HT-29 (cell line): ENCODE results near the gene LCOR. TPM values are rescaled to one million over a fixed set of nuclear protein-coding genes. Genes with fewer than 3 reads are reported as not detected.
"Not testable (repeated sequence)": the region's sequence is repeated elsewhere in the genome, so short reads cannot be mapped to it uniquely, and the experiment has no call there.

ENCODE experiments used
- DNase-seq: peaks from one replicate; pipeline ENCODE4 v3.0.0-alpha.2; 2015; ENCODE audit warnings: low spot score
- total RNA-seq: library from RNA; depleted of rRNA; stranded (reverse); fragments of >200 nt; shearing (Covaris generic); gene quantifications from 2 replicates; pipeline ENCODE4 v1.2.3, GENCODE V29; 2014

LCOR gene
- total RNA-seq, 1 experiment from 2014 or later = 20.2 TPM

GRCh38 chr10:96924861-96925260 is 92.8 kb downstream of the LCOR start:
- DNase-seq = no peak

GRCh38 chr10:96930469-96930868 is 98.4 kb downstream of the LCOR start:
- DNase-seq = no peak

GRCh38 chr10:96935148-96935547 is 103.0 kb downstream of the LCOR start:
- DNase-seq = no peak

- DNase-seq = no peak
These were observed 103.7 kb downstream of the LCOR start for GRCh38 chr10:96935810-96936209.

GRCh38 chr10:96943161-96943560 is 111.1 kb downstream of the LCOR start:
- DNase-seq = not testable (repeated sequence)

- no peak for DNase-seq
These were observed 114.9 kb downstream of the LCOR start for GRCh38 chr10:96947036-96947435.

GRCh38 chr10:96949039-96949683 is 117.1 kb downstream of the LCOR start:
- DNase-seq = no peak

GRCh38 chr10:96951954-96952353 is 119.9 kb downstream of the LCOR start:
- DNase-seq = no peak

- DNase-seq = no peak
These were observed 123.7 kb downstream of the LCOR start for GRCh38 chr10:96955794-96956193.

- no peak for DNase-seq
These were observed 126.0 kb downstream of the LCOR start for GRCh38 chr10:96958071-96958470.

GRCh38 chr10:96959733-96960132 is 127.6 kb downstream of the LCOR start:
- DNase-seq = no peak

- DNase-seq = no peak
These were observed 128.8 kb downstream of the LCOR start for GRCh38 chr10:96960872-96961271.

- DNase-seq = no peak
These were observed 132.0 kb downstream of the LCOR start for GRCh38 chr10:96964131-96964530.

- no peak for DNase-seq
These were observed 135.7 kb downstream of the LCOR start for GRCh38 chr10:96967847-96968246.

GRCh38 chr10:96968682-96969423 is 136.8 kb downstream of the LCOR start:
- no peak for DNase-seq

- no peak for DNase-seq
These were observed 139.2 kb downstream of the LCOR start for GRCh38 chr10:96971324-96971723.

GRCh38 chr10:96972264-96972663 is 140.2 kb downstream of the LCOR start:
- no peak for DNase-seq

- DNase-seq = peak; percentile 13
These were observed 142.0 kb downstream of the LCOR start for GRCh38 chr10:96973809-96974747.

GRCh38 chr10:96975136-96975535 is 143.0 kb downstream of the LCOR start:
- DNase-seq = no peak

GRCh38 chr10:96978621-96979154 is 146.6 kb downstream of the LCOR start:
- no peak for DNase-seq

GRCh38 chr10:96982149-96982930 is 150.2 kb downstream of the LCOR start:
- DNase-seq = no peak
